HFFc6 (cell line): ENCODE data around the gene LRRTM4. TPM values are rescaled to one million over a fixed set of nuclear protein-coding genes. Genes with fewer than 3 reads are reported as not detected.

ENCODE experiments used
- DNase-seq: peaks from one replicate; pipeline ENCODE4 v3.0.0-alpha.2; 2018
- H3K27ac Mint-ChIP-seq: 2 replicates; pipeline ENCODE4 v1.8.0; 2020; ENCODE audit warnings: mild to moderate bottlenecking, mixed read lengths
- H3K27me3 Mint-ChIP-seq: 2 replicates; pipeline ENCODE4 v1.8.0; 2021; ENCODE audit warnings: mild to moderate bottlenecking, moderate library complexity, mixed read lengths; ENCODE audit not compliant: insufficient read depth
- H3K36me3 Mint-ChIP-seq: 2 replicates; pipeline ENCODE4 v1.8.0; 2021; ENCODE audit warnings: low read depth, mixed read lengths
- H3K4me1 Mint-ChIP-seq: 2 replicates; pipeline ENCODE4 v1.8.0; 2020; ENCODE audit warnings: low read depth, mixed read lengths
- H3K4me3 Mint-ChIP-seq: 2 replicates; pipeline ENCODE4 v1.8.0; 2020; ENCODE audit warnings: mild to moderate bottlenecking, moderate library complexity, mixed read lengths
- H3K9me3 Mint-ChIP-seq: 2 replicates; pipeline ENCODE4 v1.8.0; 2020; ENCODE audit warnings: mild to moderate bottlenecking, mixed read lengths
- total RNA-seq, 6 experiments: library from RNA; stranded (reverse); fragmentation: NEBNext Ultra II Directional; extraction: Animal tissue kit (Norgen Biotek cat#: 25700); gene quantifications; 2 replicates in 1 of 6; 3 replicates in 5 of 6; pipeline ENCODE4 v1.2.3, GENCODE V29; 2021
- TF ChIP-seq, protein P1 (sequence below): fragments of 200-600 bp; sonication (generic); IDR thresholded peaks from 2 replicates; pipeline ENCODE4 v1.5.0; 2021; ENCODE audit warnings: antibody characterized with exemption, mild to moderate bottlenecking

Gene LRRTM4
- total RNA-seq, 6 experiments from 2014 or later = not detected

- Mint-ChIP-seq H3K27me3 (no peaks in the 10 kb centered on the region), H3K27ac (no peak overlapping the region), H3K9me3 (peaks cover 32% of the 10 kb centered on the region), H3K4me3 (no peak overlapping the region), H3K36me3 (no peaks in the 10 kb centered on the region), H3K4me1 (no peaks in the 10 kb centered on the region)
- TF ChIP-seq, protein P1, sequence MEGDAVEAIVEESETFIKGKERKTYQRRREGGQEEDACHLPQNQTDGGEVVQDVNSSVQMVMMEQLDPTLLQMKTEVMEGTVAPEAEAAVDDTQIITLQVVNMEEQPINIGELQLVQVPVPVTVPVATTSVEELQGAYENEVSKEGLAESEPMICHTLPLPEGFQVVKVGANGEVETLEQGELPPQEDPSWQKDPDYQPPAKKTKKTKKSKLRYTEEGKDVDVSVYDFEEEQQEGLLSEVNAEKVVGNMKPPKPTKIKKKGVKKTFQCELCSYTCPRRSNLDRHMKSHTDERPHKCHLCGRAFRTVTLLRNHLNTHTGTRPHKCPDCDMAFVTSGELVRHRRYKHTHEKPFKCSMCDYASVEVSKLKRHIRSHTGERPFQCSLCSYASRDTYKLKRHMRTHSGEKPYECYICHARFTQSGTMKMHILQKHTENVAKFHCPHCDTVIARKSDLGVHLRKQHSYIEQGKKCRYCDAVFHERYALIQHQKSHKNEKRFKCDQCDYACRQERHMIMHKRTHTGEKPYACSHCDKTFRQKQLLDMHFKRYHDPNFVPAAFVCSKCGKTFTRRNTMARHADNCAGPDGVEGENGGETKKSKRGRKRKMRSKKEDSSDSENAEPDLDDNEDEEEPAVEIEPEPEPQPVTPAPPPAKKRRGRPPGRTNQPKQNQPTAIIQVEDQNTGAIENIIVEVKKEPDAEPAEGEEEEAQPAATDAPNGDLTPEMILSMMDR = no peak
- no peak for DNase-seq
Measured at GRCh38 chr2:76829374-76830234, 692.6 kb downstream of the LRRTM4 start.

DNA sequence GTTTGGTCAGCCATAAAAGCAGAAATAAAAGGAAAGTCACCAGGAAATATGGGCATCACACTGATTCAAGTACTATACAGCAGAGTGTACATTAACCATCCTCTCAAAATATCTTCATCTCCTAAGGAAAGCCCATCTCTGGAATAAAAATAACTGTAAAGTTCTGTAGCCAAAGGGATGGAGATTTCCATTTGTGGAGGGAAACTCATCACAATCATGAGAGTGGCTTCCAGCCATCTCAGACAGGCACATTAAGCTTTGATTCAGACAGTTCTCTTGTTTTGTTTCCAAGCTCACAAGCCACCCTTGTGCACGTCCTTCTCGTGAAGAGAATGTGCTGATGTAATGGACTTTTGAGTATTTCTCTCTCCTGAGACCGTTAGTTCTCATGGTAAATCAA, 695.5 kb downstream of the LRRTM4 start:
- Mint-ChIP-seq H3K9me3 (peaks cover 37% of the 10 kb centered on the region), H3K36me3 (no peaks in the 10 kb centered on the region), H3K4me3 (no peak overlapping the region), H3K27me3 (no peaks in the 10 kb centered on the region), H3K4me1 (no peaks in the 10 kb centered on the region), H3K27ac (no peak overlapping the region)
- DNase-seq = no peak
- TF ChIP-seq, protein P1 = no peak

GRCh38 chr2:76825140-76825970, 696.8 kb downstream of the LRRTM4 start:
- Mint-ChIP-seq H3K4me1 (no peaks in the 10 kb centered on the region), H3K9me3 (peaks cover 31% of the 10 kb centered on the region), H3K36me3 (no peaks in the 10 kb centered on the region), H3K27me3 (no peaks in the 10 kb centered on the region), H3K27ac (no peak overlapping the region), H3K4me3 (no peak overlapping the region)
- DNase-seq = no peak
- TF ChIP-seq, protein P1 = no peak

DNA sequence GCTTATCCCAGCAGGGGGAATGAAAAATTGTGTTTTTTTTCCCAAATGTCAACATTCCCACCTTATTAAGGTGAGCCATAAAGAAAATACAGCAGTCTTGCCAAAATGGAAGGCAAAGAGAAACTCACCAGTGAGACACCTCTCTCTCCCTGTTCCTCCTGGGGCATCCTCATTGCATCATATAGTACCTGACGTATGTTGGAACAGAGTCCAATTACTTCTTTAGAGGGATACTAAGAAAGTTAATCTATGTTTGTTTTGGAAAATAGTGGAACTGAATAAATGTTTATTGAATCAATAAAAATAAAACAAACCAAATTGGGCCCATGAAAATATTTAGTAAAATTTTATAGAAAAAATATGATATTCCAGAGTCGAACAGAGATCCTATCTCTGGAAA, 700.4 kb downstream of the LRRTM4 start:
- Mint-ChIP-seq H3K4me3 (no peak overlapping the region), H3K27ac (no peak overlapping the region), H3K9me3 (peaks cover 31% of the 10 kb centered on the region), H3K36me3 (no peaks in the 10 kb centered on the region), H3K4me1 (no peaks in the 10 kb centered on the region), H3K27me3 (no peaks in the 10 kb centered on the region)
- no peak for DNase-seq
- TF ChIP-seq, protein P1 = no peak

GRCh38 chr2:76813084-76813483, 709.1 kb downstream of the LRRTM4 start:
- H3K27me3 Mint-ChIP-seq = no peaks in the 10 kb centered on the region
- H3K27ac Mint-ChIP-seq = no peak overlapping the region
- peaks cover 29% of the 10 kb centered on the region for H3K9me3 Mint-ChIP-seq
- no peak overlapping the region for H3K4me3 Mint-ChIP-seq
- no peaks in the 10 kb centered on the region for H3K4me1 Mint-ChIP-seq
- no peaks in the 10 kb centered on the region for H3K36me3 Mint-ChIP-seq
- DNase-seq = no peak
- TF ChIP-seq, protein P1 = no peak
